WTC11 (cell line): Measurements from ENCODE around the gene FGD2. TPM values are rescaled to one million over a fixed set of nuclear protein-coding genes. Genes with fewer than 3 reads are reported as not detected.

Source experiments
- ATAC-seq: fragments of 200-7000 bp; cut with Tn5 transposase; 2 replicates; pipeline ENCODE4 v1.10.0; 2021; ENCODE audit warnings: mild to moderate bottlenecking, moderate library complexity
- CTCF ChIA-PET: fragments of 300-600 bp; sonication (Branson Sonifier 250); formaldehyde crosslinking; loops from one replicate; lab custom pipeline; 2021; ENCODE audit warnings: antibody characterized with exemption; lab: Charles Lee
- POLR2A ChIA-PET: fragments of 350-600 bp; sonication (Branson Sonifier 250); formaldehyde crosslinking; loops from one replicate; lab custom pipeline; 2021; ENCODE audit warnings: antibody characterized with exemption; lab: Charles Lee
- DNase-seq: peaks from one replicate; pipeline ENCODE4 v3.0.0; 2021; ENCODE audit warnings: low spot score
- H3K27ac Mint-ChIP-seq: 2 replicates; pipeline ENCODE4 v1.8.0; 2021; ENCODE audit warnings: mixed read lengths
- H3K27me3 Mint-ChIP-seq: 2 replicates; pipeline ENCODE4 v1.8.0; 2021; ENCODE audit warnings: low read depth, mild to moderate bottlenecking, moderate library complexity, mixed read lengths
- H3K36me3 Mint-ChIP-seq: 2 replicates; pipeline ENCODE4 v1.8.0; 2021; ENCODE audit warnings: mixed read lengths
- H3K4me1 Mint-ChIP-seq: 2 replicates; pipeline ENCODE4 v1.8.0; 2022; ENCODE audit warnings: mixed read lengths
- H3K4me3 Mint-ChIP-seq: 2 replicates; pipeline ENCODE4 v1.8.0; 2021; ENCODE audit warnings: mild to moderate bottlenecking, moderate library complexity, mixed read lengths
- H3K9me3 Mint-ChIP-seq: 2 replicates; pipeline ENCODE4 v1.8.0; 2021; ENCODE audit warnings: mixed read lengths
- ARID4B ChIP-seq: sonication (generic); formaldehyde crosslinking; IDR thresholded peaks from 2 replicates; pipeline ENCODE4 v1.8.0; 2023; ENCODE audit warnings: missing genetic modification reagents, mild to moderate bottlenecking, borderline replicate concordance
- CREM ChIP-seq: sonication (generic); formaldehyde crosslinking; IDR thresholded peaks from 2 replicates; pipeline ENCODE4 v1.8.1; 2022; ENCODE audit warnings: mild to moderate bottlenecking, missing genetic modification reagents, moderate library complexity
- ELF4 ChIP-seq: sonication (generic); formaldehyde crosslinking; IDR thresholded peaks from 2 replicates; pipeline ENCODE4 v1.8.1; 2022; ENCODE audit warnings: low read depth, mild to moderate bottlenecking, moderate library complexity, missing genetic modification reagents
- FOXK1 ChIP-seq: sonication (generic); formaldehyde crosslinking; IDR thresholded peaks from 2 replicates; pipeline ENCODE4 v1.8.0; 2022; ENCODE audit warnings: mild to moderate bottlenecking, moderate library complexity, missing genetic modification reagents
- FOXP1 ChIP-seq: sonication (generic); formaldehyde crosslinking; IDR thresholded peaks from 2 replicates; pipeline ENCODE4 v1.8.0; 2022; ENCODE audit warnings: missing genetic modification reagents, mild to moderate bottlenecking, moderate library complexity, borderline replicate concordance
- HMGXB4 ChIP-seq: sonication (generic); formaldehyde crosslinking; IDR thresholded peaks from 2 replicates; pipeline ENCODE4 v1.8.1; 2023; ENCODE audit warnings: mild to moderate bottlenecking, moderate library complexity, missing genetic modification reagents
- MXD4 ChIP-seq: fragments of 250-450 bp; sonication (Bioruptor Pico); IDR thresholded peaks from 2 replicates; pipeline ENCODE4 v1.8.0; 2021; ENCODE audit warnings: mild to moderate bottlenecking, moderate library complexity, borderline replicate concordance
- MYBL2 ChIP-seq: sonication (generic); formaldehyde crosslinking; IDR thresholded peaks from 2 replicates; pipeline ENCODE4 v1.8.1; 2023; ENCODE audit warnings: mild to moderate bottlenecking, moderate library complexity, missing genetic modification reagents
- NFYB ChIP-seq: sonication (generic); formaldehyde crosslinking; conservative IDR thresholded peaks from 2 replicates; pipeline ENCODE4 v1.8.0; 2022; ENCODE audit warnings: low read depth, missing genetic modification reagents
- NR1H2 ChIP-seq: sonication (generic); formaldehyde crosslinking; IDR thresholded peaks from 2 replicates; pipeline ENCODE4 v1.9.0; 2021; ENCODE audit warnings: mild to moderate bottlenecking, moderate library complexity, missing genetic modification reagents
- NR2C2 ChIP-seq: sonication (generic); formaldehyde crosslinking; IDR thresholded peaks from 2 replicates; pipeline ENCODE4 v1.8.0; 2022; ENCODE audit warnings: mild to moderate bottlenecking, missing genetic modification reagents
- NR3C1 ChIP-seq: sonication (generic); formaldehyde crosslinking; conservative IDR thresholded peaks from 2 replicates; pipeline ENCODE4 v1.8.1; 2023; ENCODE audit warnings: low read depth, mild to moderate bottlenecking, missing genetic modification reagents
- RORB ChIP-seq: fragments of 250-450 bp; sonication (Bioruptor Pico); IDR thresholded peaks from 2 replicates; pipeline ENCODE4 v1.9.0; 2021; ENCODE audit warnings: mild to moderate bottlenecking
- ZNF138 ChIP-seq: sonication (generic); formaldehyde crosslinking; conservative IDR thresholded peaks from 2 replicates; pipeline ENCODE4 v1.8.1; 2022; ENCODE audit warnings: mild to moderate bottlenecking, moderate library complexity, missing genetic modification reagents
- ZNF263 ChIP-seq: sonication (generic); formaldehyde crosslinking; IDR thresholded peaks from 2 replicates; pipeline ENCODE4 v1.8.1; 2022; ENCODE audit warnings: low read depth, mild to moderate bottlenecking, moderate library complexity, missing genetic modification reagents
- ZNF416 ChIP-seq: fragments of 250-450 bp; sonication (Bioruptor Pico); IDR thresholded peaks from 2 replicates; pipeline ENCODE4 v1.9.0; 2021; ENCODE audit warnings: mild to moderate bottlenecking, inconsistent platforms
- ZNF423 ChIP-seq: fragments of 250-450 bp; sonication (Bioruptor Pico); IDR thresholded peaks from 2 replicates; pipeline ENCODE4 v2.1.2; 2022; ENCODE audit warnings: mild to moderate bottlenecking, moderate library complexity
- ZNF425 ChIP-seq: fragments of 250-450 bp; sonication (Bioruptor Pico); conservative IDR thresholded peaks from 2 replicates; pipeline ENCODE4 v1.9.0; 2021; ENCODE audit warnings: mild to moderate bottlenecking
- ZNF532 ChIP-seq: fragments of 250-450 bp; sonication (Bioruptor Pico); IDR thresholded peaks from 2 replicates; pipeline ENCODE4 v1.9.0; 2021; ENCODE audit warnings: mild to moderate bottlenecking, borderline replicate concordance
- total RNA-seq: library from RNA; stranded (reverse); gene quantifications from 3 replicates; pipeline ENCODE4 v1.2.3, GENCODE V29; 2021

FGD2 gene
- total RNA-seq, 1 experiment from 2014 or later, result 0.31 TPM

GRCh38 chr6:36997811-36998722, 7.4 kb upstream of the FGD2 start (continued):
- no peak for TF ChIP-seq FOXP1 (CRISPR knock-in tag)
- no peak for TF ChIP-seq NFYB
- no peak for TF ChIP-seq FOXK1 (CRISPR knock-in tag)
- no peak for TF ChIP-seq MXD4 (CRISPR knock-in tag)

- no peak for ATAC-seq
- Mint-ChIP-seq H3K36me3 (no peaks in the 10 kb centered on the region), H3K4me1 (peaks cover 22% of the 10 kb centered on the region), H3K9me3 (no peaks in the 10 kb centered on the region), H3K4me3 (no peak overlapping the region)
- POLR2A ChIA-PET, result no interaction called here
- no peak for DNase-seq
- no peak for TF ChIP-seq ZNF416 (CRISPR knock-in tag)
- no peak for TF ChIP-seq HMGXB4 (CRISPR knock-in tag)
- TF ChIP-seq FOXP1 (CRISPR knock-in tag), result no peak
- TF ChIP-seq NR2C2 (CRISPR knock-in tag), result no peak
- no peak for TF ChIP-seq MYBL2 (CRISPR knock-in tag)
- no peak for TF ChIP-seq CREM (CRISPR knock-in tag)
- no peak for TF ChIP-seq ELF4 (CRISPR knock-in tag)
- TF ChIP-seq NR1H2 (CRISPR knock-in tag), result no peak
- no peak for TF ChIP-seq ZNF532 (CRISPR knock-in tag)
- TF ChIP-seq ZNF138, result no peak
- no peak for TF ChIP-seq NR3C1
- no peak for TF ChIP-seq ZNF423 (CRISPR knock-in tag)
- no peak for TF ChIP-seq RORB
- TF ChIP-seq ARID4B (CRISPR knock-in tag), result no peak
- no peak for TF ChIP-seq ZNF425
- TF ChIP-seq ZNF263 (CRISPR knock-in tag), result no peak
- TF ChIP-seq, all 79 proteins: peak for 0
- CTCF ChIA-PET, result interaction anchor here (0.6 to 3.2 kb wide), 2 partner anchors 17 to 20 kb away, joined by 3 to 24 read pairs; no protein-coding TSS in a partner anchor
- Mint-ChIP-seq H3K27ac (no peak overlapping the region), H3K27me3 (no peaks in the 10 kb centered on the region)
These were observed 6.8 kb upstream of the FGD2 start for GRCh38 chr6:36998723-36999038.
